Loucy (cell line): ENCODE measurements around the gene CD101.

Experiments used
- H2AFZ ChIP-seq: fragments of 200-600 bp; sonication (generic); 2 replicates; pipeline ENCODE4 v1.6.0; 2016; ENCODE audit warnings: antibody characterized with exemption, mild to moderate bottlenecking, low read length, moderate library complexity
- H3F3A ChIP-seq: fragments of 200-600 bp; 2 replicates; pipeline ENCODE4 v1.6.0; 2016; ENCODE audit warnings: antibody characterized with exemption, low read depth, mild to moderate bottlenecking
- H3K27me3 ChIP-seq: fragments of 200-600 bp; sonication (generic); 2 replicates; pipeline ENCODE4 v1.6.1; 2014; ENCODE audit warnings: low read length, mild to moderate bottlenecking; ENCODE audit not compliant: insufficient read depth, poor library complexity, severe bottlenecking
- H3K36me3 ChIP-seq: fragments of 200-600 bp; sonication (generic); 2 replicates; pipeline ENCODE4 v1.6.1; 2016; ENCODE audit warnings: low read length; ENCODE audit not compliant: insufficient read depth
- H3K4me1 ChIP-seq: fragments of 200-600 bp; sonication (generic); 2 replicates; pipeline ENCODE4 v1.5.1; 2014; ENCODE audit warnings: low read length, mild to moderate bottlenecking; ENCODE audit not compliant: insufficient read depth, poor library complexity, severe bottlenecking
- H3K4me2 ChIP-seq: fragments of 200-600 bp; sonication (generic); 2 replicates; pipeline ENCODE4 v1.6.0; 2014; ENCODE audit warnings: antibody characterized with exemption, low read length, low read depth, mild to moderate bottlenecking; ENCODE audit not compliant: poor library complexity, severe bottlenecking
- H3K4me3 ChIP-seq: fragments of 200-600 bp; sonication (generic); 2 replicates; pipeline ENCODE4 v1.5.1; 2014; ENCODE audit warnings: low read length, mild to moderate bottlenecking, mixed read lengths; ENCODE audit not compliant: poor library complexity, severe bottlenecking
- H3K79me2 ChIP-seq: fragments of 200-600 bp; sonication (generic); 2 replicates; pipeline ENCODE4 v1.6.1; 2014; ENCODE audit warnings: low read length; ENCODE audit not compliant: insufficient read depth
- H3K9ac ChIP-seq: fragments of 200-600 bp; sonication (generic); 2 replicates; pipeline ENCODE4 v1.6.0; 2014; ENCODE audit warnings: mild to moderate bottlenecking, low read depth, low read length, moderate library complexity; ENCODE audit not compliant: poor library complexity, severe bottlenecking
- H3K9me2 ChIP-seq: fragments of 200-600 bp; sonication (generic); replicated peaks from 2 replicates; pipeline ENCODE4 v1.6.1; 2016; ENCODE audit warnings: low read depth, low read length, mixed read lengths
- H3K9me3 ChIP-seq: fragments of 200-600 bp; sonication (generic); 2 replicates; pipeline ENCODE4 v1.6.1; 2014; ENCODE audit warnings: mild to moderate bottlenecking, antibody characterized with exemption, low read length, low read depth; ENCODE audit not compliant: insufficient read depth
- H4K20me1 ChIP-seq: fragments of 200-600 bp; sonication (generic); 2 replicates; pipeline ENCODE4 v1.6.0; 2014; ENCODE audit warnings: antibody characterized with exemption, low read length, mild to moderate bottlenecking; ENCODE audit not compliant: insufficient read depth, poor library complexity, severe bottlenecking
- EZH2phosphoT487 ChIP-seq: fragments of 200-600 bp; IDR thresholded peaks from 2 replicates; pipeline ENCODE4 v1.6.1; 2018; ENCODE audit warnings: antibody characterized with exemption, mild to moderate bottlenecking, moderate library complexity, borderline replicate concordance
- TF ChIP-seq, protein P1 (sequence below): fragments of 200-600 bp; sonication (generic); conservative IDR thresholded peaks from 2 replicates; pipeline ENCODE4 v1.5.1; 2014; ENCODE audit warnings: mild to moderate bottlenecking, antibody characterized with exemption, low read length

CD101 gene

GRCh38 chr1:116982319-116983004, 19.1 kb upstream of the CD101 start:
- H3K4me3 ChIP-seq, result no peak overlapping the region
- no peaks in the 10 kb centered on the region for H3K27me3 ChIP-seq
- no peak overlapping the region for H2AFZ ChIP-seq
- H3K4me2 ChIP-seq, result no peak overlapping the region
- H4K20me1 ChIP-seq, result no peaks in the 10 kb centered on the region
- no peak overlapping the region for H3K9ac ChIP-seq
- TF ChIP-seq, protein P1, sequence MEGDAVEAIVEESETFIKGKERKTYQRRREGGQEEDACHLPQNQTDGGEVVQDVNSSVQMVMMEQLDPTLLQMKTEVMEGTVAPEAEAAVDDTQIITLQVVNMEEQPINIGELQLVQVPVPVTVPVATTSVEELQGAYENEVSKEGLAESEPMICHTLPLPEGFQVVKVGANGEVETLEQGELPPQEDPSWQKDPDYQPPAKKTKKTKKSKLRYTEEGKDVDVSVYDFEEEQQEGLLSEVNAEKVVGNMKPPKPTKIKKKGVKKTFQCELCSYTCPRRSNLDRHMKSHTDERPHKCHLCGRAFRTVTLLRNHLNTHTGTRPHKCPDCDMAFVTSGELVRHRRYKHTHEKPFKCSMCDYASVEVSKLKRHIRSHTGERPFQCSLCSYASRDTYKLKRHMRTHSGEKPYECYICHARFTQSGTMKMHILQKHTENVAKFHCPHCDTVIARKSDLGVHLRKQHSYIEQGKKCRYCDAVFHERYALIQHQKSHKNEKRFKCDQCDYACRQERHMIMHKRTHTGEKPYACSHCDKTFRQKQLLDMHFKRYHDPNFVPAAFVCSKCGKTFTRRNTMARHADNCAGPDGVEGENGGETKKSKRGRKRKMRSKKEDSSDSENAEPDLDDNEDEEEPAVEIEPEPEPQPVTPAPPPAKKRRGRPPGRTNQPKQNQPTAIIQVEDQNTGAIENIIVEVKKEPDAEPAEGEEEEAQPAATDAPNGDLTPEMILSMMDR, result no peak
- no peak for TF ChIP-seq EZH2phosphoT487
- H3K9me2 ChIP-seq, result no peaks in the 10 kb centered on the region
- no peaks in the 10 kb centered on the region for H3K79me2 ChIP-seq
- H3K36me3 ChIP-seq, result no peaks in the 10 kb centered on the region
- H3K9me3 ChIP-seq, result no peaks in the 10 kb centered on the region
- peaks cover 14% of the 10 kb centered on the region for H3K4me1 ChIP-seq
- H3F3A ChIP-seq, result no peaks in the 10 kb centered on the region

GRCh38 chr1:116983112-116983511, 18.4 kb upstream of the CD101 start:
- Histone ChIP-seq H3K9ac (no peak overlapping the region), H3F3A (no peaks in the 10 kb centered on the region), H4K20me1 (no peaks in the 10 kb centered on the region), H3K27me3 (no peaks in the 10 kb centered on the region), H3K9me2 (no peaks in the 10 kb centered on the region), H3K4me2 (no peak overlapping the region), H3K4me3 (no peak overlapping the region), H3K9me3 (no peaks in the 10 kb centered on the region), H3K4me1 (peaks cover 20% of the 10 kb centered on the region), H3K36me3 (no peaks in the 10 kb centered on the region), H3K79me2 (no peaks in the 10 kb centered on the region), H2AFZ (no peak overlapping the region)
- TF ChIP-seq, protein P1, result no peak
- no peak for TF ChIP-seq EZH2phosphoT487

DNA sequence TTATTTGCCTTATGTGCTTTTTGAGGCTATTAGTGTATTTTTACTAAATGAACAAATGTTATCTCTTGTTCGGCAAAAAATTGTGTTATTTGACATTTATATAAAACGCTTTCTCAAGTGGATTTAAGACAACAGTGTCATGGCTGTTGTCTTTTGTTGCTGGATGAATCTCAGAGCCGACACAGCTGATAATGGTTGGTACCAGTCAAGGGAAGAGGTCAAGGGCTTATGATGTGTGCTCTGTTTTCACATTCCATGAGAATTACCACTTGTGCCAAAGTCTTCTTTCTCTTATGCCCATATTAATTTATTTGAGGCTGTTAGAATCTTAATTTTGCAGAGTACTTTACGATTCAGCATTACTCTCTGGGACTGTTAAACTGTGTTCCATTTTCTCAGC, 17.9 kb upstream of the CD101 start:
- no peaks in the 10 kb centered on the region for H3K79me2 ChIP-seq
- no peaks in the 10 kb centered on the region for H3F3A ChIP-seq
- TF ChIP-seq, protein P1, result no peak
- no peak for TF ChIP-seq EZH2phosphoT487
- H3K9ac ChIP-seq, result no peak overlapping the region
- H4K20me1 ChIP-seq, result no peaks in the 10 kb centered on the region
- H3K36me3 ChIP-seq, result no peaks in the 10 kb centered on the region
- H3K27me3 ChIP-seq, result no peaks in the 10 kb centered on the region
- no peaks in the 10 kb centered on the region for H3K9me2 ChIP-seq
- peaks cover 20% of the 10 kb centered on the region for H3K4me1 ChIP-seq
- no peak overlapping the region for H3K4me2 ChIP-seq
- H3K4me3 ChIP-seq, result no peak overlapping the region
- no peaks in the 10 kb centered on the region for H3K9me3 ChIP-seq
- H2AFZ ChIP-seq, result no peak overlapping the region
